CD4-positive, alpha-beta T cell treated with Interleukin-4 for 1 hour (primary cell): ENCODE results near the gene ADGRL4.
A peak's percentile ranks its signal among the peaks of the same experiment; 100 is the strongest.
"Not testable (repeated sequence)": the region's sequence is repeated elsewhere in the genome, so short reads cannot be mapped to it uniquely, and the experiment has no call there.

ENCODE experiments used
- DNase-seq, 2 donors: peaks; one replicate each; pipeline ENCODE4 v3.0.0-alpha.2; 2020 to 2022

The ADGRL4 gene

GRCh38 chr1:79006564-79006963 lies at the start of gene ADGRL4:
TSS of gene ADGRL4 (minus strand) at chr1:79006730. CDS start at chr1:79006654, 76 bp downstream.
- no peak for DNase-seq

GRCh38 chr1:79055856-79056255 lies 49.3 kb upstream of the ADGRL4 start:
- DNase-seq = no peak

GRCh38 chr1:79052829-79053449 lies 46.4 kb upstream of the ADGRL4 start:
- DNase-seq = no peak

- no peak for DNase-seq
Measured at GRCh38 chr1:79044974-79045650, 38.6 kb upstream of the ADGRL4 start.

- no peak for DNase-seq
Measured at GRCh38 chr1:79043506-79043905, 37.0 kb upstream of the ADGRL4 start.

GRCh38 chr1:79042539-79042938 lies 36.0 kb upstream of the ADGRL4 start:
- no peak for DNase-seq

- peak in 1 of 2 donors; percentile 10 for DNase-seq
Measured at GRCh38 chr1:79042117-79042516, 35.6 kb upstream of the ADGRL4 start.

GRCh38 chr1:79041666-79042065 lies 35.1 kb upstream of the ADGRL4 start:
- no peak for DNase-seq

GRCh38 chr1:79040424-79041082 lies 34.0 kb upstream of the ADGRL4 start:
- no peak for DNase-seq

GRCh38 chr1:79037085-79037484 lies 30.6 kb upstream of the ADGRL4 start:
- DNase-seq = no peak

- no peak for DNase-seq
Measured at GRCh38 chr1:79012500-79012899, 6.0 kb upstream of the ADGRL4 start.

- no peak for DNase-seq
Measured at GRCh38 chr1:79010589-79010988, 4.1 kb upstream of the ADGRL4 start.

- DNase-seq = no peak
Measured at GRCh38 chr1:79005945-79006344, 585 bp downstream of the ADGRL4 start.

GRCh38 chr1:79004916-79005315 lies 1.6 kb downstream of the ADGRL4 start:
- DNase-seq = no peak

GRCh38 chr1:78996791-78997190 lies 9.7 kb downstream of the ADGRL4 start:
- no peak for DNase-seq

- DNase-seq = no peak
Measured at GRCh38 chr1:78987042-78987441, 19.5 kb downstream of the ADGRL4 start.

- no peak for DNase-seq
Measured at GRCh38 chr1:78980511-78980910, 26.0 kb downstream of the ADGRL4 start.

- no peak for DNase-seq
Measured at GRCh38 chr1:78972723-78973122, 33.8 kb downstream of the ADGRL4 start.

GRCh38 chr1:78967091-78967490 lies 39.4 kb downstream of the ADGRL4 start:
- not testable (repeated sequence) for DNase-seq

- DNase-seq = no peak
Measured at GRCh38 chr1:78958711-78959110, 47.8 kb downstream of the ADGRL4 start.

GRCh38 chr1:78950826-78951225 lies 55.7 kb downstream of the ADGRL4 start:
- no peak for DNase-seq

- DNase-seq = no peak
Measured at GRCh38 chr1:78949227-78949626, 57.3 kb downstream of the ADGRL4 start.

- DNase-seq = no peak
Measured at GRCh38 chr1:78919150-78919549, 87.4 kb downstream of the ADGRL4 start.

- no peak for DNase-seq
Measured at GRCh38 chr1:78918157-78918556, 88.4 kb downstream of the ADGRL4 start.
